GM03348 (cell line): ENCODE data around the gene CD81.
A peak's percentile ranks its signal among the peaks of the same experiment; 100 is the strongest.
"Not testable (repeated sequence)": the region's sequence is repeated elsewhere in the genome, so short reads cannot be mapped to it uniquely, and the experiment has no call there.

Experiments used
- DNase-seq: peaks from one replicate; pipeline ENCODE4 v3.0.0; 2012; ENCODE audit warnings: low spot score

The CD81 gene, protein sequence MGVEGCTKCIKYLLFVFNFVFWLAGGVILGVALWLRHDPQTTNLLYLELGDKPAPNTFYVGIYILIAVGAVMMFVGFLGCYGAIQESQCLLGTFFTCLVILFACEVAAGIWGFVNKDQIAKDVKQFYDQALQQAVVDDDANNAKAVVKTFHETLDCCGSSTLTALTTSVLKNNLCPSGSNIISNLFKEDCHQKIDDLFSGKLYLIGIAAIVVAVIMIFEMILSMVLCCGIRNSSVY

DNA sequence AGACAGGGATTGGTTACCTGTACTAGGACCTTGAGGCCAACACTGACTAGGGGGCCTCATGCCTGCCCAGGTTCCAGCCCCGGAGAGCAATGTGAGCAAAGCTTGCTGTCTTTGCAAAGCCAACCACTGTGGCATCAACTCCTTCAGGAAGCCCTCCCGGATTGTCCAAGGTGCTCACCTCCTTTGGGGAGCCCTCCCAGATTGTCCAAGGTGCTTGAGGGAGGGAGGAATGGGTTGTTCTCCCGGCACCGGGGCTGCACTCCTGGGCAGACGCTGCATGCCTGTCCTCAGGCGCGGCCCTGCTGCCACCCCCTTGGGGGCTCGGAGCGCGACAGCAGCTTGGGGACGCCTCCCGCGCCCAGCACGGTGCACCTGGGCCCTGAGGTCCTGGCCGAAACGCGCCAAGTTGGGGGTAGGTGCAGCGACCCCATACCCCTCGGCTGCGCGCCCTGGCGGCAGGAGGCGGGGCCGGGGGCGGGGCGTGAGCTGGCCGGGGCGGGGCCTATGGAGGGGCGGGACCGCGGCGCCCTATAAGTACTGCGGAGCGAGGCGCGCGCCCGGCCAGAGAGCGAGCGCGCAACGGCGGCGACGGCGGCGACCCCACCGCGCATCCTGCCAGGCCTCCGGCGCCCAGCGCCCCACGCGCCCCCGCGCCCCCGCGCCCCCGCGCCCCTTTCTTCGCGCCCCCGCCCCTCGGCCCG, at the start of gene CD81:
CD81 (plus strand) TSS at position 560 of the 701 bp plus-strand sequence. CDS start 240 bp downstream, outside the sequence.
- DNase-seq, result peak; percentile 96

GRCh38 chr11:2328021-2328420, 49.1 kb upstream of the CD81 start:
- DNase-seq, result no peak

DNA sequence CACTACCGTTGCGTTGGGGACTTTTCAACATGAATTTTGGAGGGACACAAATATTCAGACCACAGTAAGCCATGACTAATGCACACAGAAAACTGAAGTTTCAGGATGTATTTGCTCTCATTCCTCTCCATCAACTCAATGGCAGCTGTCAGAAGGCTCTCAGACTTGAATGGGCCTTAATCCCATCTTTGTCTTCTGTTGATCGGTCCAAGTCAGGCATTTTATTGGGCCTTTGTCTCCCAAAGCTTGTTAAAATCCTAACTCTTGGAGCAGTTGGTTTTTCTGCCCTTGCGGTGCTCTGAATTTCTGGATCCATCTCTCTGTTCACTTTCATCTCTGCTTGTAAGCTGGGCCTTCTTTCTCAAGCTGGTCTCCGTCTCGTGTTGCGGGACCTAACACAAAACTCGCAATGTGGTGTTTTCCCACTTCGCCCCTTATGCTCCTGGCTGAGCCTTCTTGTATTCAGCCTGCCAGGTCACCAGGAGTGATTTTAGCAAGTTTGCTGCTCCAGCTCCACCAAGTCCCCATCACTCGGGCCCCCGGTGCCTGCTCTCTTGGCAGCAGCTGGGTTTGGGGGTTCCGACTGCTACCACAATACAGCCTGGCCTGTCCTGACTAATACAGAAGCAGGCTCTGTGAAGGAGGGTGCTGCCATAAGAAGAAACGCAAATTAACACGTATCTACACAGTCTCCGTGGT, 48.3 kb upstream of the CD81 start:
- no peak for DNase-seq

DNA sequence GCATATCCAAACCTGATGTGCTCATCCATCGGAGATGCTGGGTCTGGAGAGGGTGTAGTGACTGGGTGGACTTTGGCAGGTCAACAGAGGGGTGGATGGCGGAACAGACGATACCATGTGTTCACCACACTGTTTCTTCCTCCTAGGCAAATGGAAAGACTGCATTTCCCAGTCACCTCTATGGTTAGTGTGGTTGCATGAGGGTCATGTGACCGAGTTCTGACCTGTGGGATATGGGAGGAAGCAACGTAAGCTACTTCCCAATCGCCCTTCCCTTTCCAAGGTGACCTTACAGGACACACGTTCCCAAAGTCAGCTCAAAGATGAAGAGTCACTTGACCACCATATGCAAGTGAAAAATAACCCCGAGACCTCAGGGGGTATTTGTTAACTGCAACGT, 47.6 kb upstream of the CD81 start:
- no peak for DNase-seq

GRCh38 chr11:2330696-2331095, 46.4 kb upstream of the CD81 start:
- no peak for DNase-seq

DNA sequence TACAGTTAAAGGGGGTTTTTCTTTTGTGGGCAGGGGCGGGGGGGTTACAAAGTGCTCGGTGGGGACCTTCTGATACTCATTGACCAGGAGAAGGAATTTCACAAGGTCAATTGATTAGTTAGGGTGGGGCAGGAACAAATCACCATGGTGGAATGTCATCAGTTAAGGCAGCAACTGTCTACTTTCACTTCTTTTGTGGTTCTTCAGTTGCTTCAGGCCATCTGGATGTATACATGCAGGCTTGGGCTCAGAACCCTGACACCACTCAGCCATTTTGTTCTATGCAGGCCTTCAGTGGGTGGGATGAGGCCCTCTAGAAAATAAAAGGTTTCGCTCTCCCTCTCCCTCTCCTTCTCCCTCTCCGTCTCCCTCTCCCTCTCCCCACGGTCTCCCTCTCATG, 45.7 kb upstream of the CD81 start:
- DNase-seq, result no peak

DNA sequence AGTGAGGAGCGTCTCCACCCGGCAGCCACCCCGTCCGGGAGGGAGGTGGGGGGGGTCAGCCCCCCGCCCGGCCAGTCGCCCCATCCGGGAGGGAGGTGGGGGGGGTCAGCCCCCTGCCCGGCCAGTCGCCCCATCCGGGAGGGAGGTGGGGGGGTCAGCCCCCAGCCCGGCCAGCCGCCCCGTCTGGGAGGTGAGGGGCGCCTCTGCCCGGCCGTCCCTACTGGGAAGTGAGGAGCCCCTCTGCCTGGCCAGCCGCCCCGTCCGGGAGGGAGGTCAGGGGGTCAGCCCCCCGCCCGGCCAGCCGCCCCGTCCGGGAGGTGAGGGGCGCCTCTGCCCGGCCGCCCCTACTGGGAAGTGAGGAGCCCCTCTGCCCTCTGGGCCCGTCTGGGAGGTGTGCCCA, 44.5 kb upstream of the CD81 start:
- not testable (repeated sequence) for DNase-seq

DNA sequence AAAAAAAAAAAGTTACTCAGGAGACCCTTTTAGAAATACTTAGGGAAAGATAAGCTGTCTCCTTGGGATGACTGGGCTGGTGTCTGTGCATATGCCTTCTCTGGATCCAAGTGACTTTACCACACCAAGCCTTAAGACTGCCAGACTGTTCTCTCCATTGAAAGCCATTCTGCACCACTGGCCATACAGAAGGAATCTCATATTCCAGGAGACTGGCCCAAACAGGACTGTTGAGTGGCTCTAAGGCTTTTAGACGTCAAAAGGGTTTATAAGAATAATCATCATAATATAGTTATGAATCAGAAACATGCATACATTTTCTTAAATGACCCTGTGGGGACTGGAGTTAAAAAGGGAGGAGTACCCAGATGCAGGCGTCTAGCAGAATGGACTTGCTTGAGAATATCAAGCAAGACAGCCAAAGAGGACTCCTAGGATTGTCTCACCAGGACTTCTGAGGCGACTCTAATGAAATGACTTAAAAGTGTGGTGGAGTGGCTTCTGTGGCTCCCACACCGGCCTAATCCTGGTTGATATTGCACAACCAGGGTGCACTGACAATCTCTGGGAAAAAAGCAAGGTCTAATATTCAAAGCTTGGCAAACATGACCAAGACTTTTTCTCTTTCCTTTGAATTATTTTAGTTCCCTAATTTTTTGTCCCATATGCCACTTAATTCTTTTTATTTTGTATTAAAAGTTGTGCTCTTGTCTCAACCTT, 43.5 kb upstream of the CD81 start:
- not testable (repeated sequence) for DNase-seq

- DNase-seq, result not testable (repeated sequence)
These were observed 41.8 kb upstream of the CD81 start for GRCh38 chr11:2335286-2335685.

DNA sequence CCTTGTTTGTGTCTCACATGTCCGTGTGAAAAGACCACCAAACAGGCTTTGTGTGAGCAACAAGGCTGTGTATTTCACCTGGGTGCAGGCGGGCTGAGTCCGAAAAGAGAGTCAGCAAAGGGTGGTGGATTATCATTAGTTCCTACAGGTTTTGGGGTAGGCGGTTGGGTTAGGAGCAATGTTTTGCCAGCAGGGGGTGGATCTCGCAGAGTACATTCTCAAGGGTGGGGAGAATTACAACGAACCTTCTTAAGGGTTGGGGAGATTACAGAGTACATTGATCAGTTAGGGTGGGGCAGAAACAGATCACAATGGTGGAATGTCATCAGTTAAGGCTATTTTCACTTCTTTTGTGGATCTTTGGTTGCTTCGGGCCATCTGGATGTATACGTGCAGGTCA, 38.4 kb upstream of the CD81 start:
- DNase-seq, result not testable (repeated sequence)

- DNase-seq, result no peak
These were observed 34.6 kb upstream of the CD81 start for GRCh38 chr11:2342557-2342956.

GRCh38 chr11:2342981-2343380, 34.1 kb upstream of the CD81 start:
- no peak for DNase-seq

DNA sequence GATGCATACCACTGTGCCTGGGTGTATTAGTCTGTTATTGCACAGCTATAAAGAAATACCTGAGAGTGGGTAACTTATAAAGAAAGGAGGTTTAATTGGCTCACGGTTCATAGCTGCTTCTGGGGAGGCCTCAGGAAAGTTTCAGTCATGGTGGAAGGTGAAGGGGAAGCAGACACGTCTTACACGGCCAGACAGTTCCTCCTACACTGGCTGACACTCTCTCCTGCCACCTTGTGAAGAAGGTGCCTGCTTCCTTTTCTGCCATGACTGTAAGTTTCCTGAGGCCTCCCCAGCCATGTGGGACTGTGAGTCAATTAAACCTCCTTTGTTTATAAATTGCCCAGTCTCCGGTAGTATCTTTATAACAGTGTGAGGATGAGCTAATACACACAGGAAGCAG, 33.6 kb upstream of the CD81 start:
- no peak for DNase-seq

DNA sequence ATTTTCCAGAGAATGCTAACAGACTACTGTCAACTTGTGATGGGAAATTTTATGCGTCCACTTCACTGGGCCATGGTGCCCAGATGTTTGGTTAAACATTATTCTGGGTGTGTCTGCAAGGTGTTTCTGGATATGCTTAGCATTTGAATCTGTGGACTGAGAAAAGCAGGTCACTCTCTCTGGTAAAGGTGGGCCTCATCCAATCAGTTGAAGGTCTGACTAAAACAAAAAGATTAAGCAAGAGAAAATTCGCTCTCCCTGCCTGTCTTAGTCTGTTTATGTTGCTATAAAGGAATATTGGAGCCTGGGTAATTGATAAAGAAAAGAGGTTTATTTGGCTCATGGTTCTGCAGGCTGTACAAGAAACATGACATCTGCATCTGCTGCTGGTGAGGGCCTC, 32.1 kb upstream of the CD81 start:
- no peak for DNase-seq

DNA sequence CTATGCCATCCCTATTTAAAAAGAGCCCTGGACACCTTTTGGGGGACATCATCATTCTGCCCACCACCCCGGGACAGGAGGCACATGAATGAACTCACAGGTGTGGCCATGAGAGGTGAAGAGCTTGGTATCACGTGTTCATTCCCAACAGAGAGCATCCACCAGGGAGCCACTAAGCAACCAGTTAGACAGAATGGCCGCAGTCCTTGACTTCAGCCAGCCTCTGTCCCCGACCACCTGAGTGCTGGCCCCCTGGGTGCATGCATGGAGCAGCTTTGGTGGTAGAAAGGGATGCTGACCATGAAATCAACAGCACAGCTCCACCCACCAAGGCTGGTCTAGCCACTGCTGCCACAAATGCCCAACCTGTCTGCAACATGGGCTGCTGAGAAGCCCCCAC, 31.1 kb upstream of the CD81 start:
- no peak for DNase-seq

GRCh38 chr11:2346586-2347307, 30.4 kb upstream of the CD81 start:
- DNase-seq, result no peak

DNA sequence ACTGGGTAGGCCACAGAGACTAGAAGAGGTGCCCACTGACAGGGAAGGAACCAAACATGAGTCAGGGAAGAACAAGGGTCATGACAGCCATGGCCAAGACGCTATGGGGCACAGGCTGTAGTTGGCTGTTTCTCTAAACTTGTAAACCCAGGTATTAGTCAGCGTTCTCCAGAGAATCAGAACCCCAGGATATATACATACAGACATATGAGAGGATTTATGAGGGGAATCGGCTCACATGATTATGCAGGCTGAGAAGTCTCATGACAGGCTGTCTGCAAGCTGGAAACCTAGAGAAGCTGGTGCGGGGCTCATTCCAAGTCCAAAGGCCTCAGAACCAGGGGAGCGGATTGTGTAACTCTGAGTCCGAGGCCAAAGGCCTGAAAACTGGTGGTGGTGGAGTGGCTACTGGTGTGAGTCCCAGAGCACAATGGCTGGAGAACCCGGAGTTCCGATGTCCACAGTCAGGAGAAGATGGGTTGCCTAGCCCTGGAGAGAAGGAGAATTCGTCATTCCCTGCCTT, 29.7 kb upstream of the CD81 start:
- DNase-seq, result no peak

- DNase-seq, result no peak
These were observed 28.1 kb upstream of the CD81 start for GRCh38 chr11:2348986-2349385.

DNA sequence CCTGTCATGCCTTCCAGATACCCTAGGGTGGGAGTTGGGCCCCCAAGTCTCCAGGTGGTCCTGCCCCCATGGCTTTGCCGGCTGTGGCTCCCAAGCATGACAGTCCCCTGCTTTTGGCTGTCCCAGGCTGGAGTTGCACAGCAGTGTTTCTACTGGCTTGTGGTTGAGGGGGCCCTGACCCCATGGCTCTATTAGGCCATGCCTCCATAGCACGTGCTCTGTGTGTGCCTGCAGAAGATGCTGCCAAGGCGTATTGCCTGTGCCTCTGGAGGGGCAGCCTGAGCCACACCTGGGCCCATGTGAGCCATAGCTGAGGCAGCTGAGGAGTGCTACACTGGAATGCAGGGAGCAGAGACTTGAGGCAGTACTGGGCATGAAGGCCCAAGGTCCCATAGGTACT, 25.4 kb upstream of the CD81 start:
- DNase-seq, result no peak

DNA sequence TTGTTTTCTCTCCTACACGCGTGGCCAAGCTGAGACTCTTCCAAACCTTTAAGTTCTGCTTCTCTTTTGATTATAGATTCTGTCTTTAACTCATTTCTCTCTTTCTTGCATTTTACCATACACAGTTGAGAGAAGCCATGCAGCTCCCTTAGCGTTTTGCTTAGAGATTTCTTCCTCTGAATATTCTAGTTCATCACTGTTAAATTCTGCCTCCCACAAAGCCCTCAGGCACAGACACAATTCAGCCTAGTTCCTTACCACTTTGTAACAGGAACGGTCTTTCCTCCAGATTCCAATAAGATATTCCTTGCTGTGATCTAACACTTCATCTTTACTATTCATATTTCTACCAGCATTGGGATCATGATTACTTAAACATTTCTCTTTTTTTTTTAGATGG, 24.7 kb upstream of the CD81 start:
- no peak for DNase-seq

GRCh38 chr11:2355000-2355644, 22.0 kb upstream of the CD81 start:
- DNase-seq, result no peak
